ENCODE results near the gene TRAPPC10. TPM values are rescaled to one million over a fixed set of nuclear protein-coding genes. Genes with fewer than 3 reads are reported as not detected.

TRAPPC10 gene
- total RNA-seq, 2 donors from 2014 or later: 46.6 to 50.2 TPM

- Histone ChIP-seq H3K4me3 (no peak overlapping the region), H3K27ac (no peak overlapping the region), H3K4me1 (no peaks in the 10 kb centered on the region), H3K9me3 (no peaks in the 10 kb centered on the region), H3K27me3 (no peaks in the 10 kb centered on the region), H3K9ac (ENCODE audit: low read depth in 2 of 2, low read length in 2 of 2) (no peak overlapping the region), H3K36me3 (no peaks in the 10 kb centered on the region)
- no peak for DNase-seq
- intact Hi-C loops (cut with DNase I): no loop called here
- no peak for TF ChIP-seq CTCF (IDR thresholded peaks at IDR 0.05)
Measured at GRCh38 chr21:44079446-44079845, 67.3 kb downstream of the TRAPPC10 start.

GRCh38 chr21:44079846-44080245 lies 67.7 kb downstream of the TRAPPC10 start:
- intact Hi-C loops (cut with DNase I): no loop called here
- H3K36me3 ChIP-seq: no peaks in the 10 kb centered on the region
- no peak for DNase-seq
- TF ChIP-seq CTCF (IDR thresholded peaks at IDR 0.05): no peak
- H3K9me3 ChIP-seq: no peaks in the 10 kb centered on the region
- H3K4me1 ChIP-seq: no peaks in the 10 kb centered on the region
- no peak overlapping the region for H3K27ac ChIP-seq
- H3K9ac ChIP-seq (ENCODE audit: low read depth in 2 of 2, low read length in 2 of 2): no peak overlapping the region
- H3K27me3 ChIP-seq: no peaks in the 10 kb centered on the region
- H3K4me3 ChIP-seq: no peak overlapping the region

GRCh38 chr21:44082648-44083440 lies 70.7 kb downstream of the TRAPPC10 start:
- Histone ChIP-seq H3K4me3 (no peak overlapping the region), H3K9me3 (no peaks in the 10 kb centered on the region), H3K9ac (ENCODE audit: low read depth in 2 of 2, low read length in 2 of 2) (no peak overlapping the region), H3K36me3 (no peaks in the 10 kb centered on the region), H3K27ac (peak overlapping the region; percentile 58), H3K27me3 (no peaks in the 10 kb centered on the region), H3K4me1 (peaks cover 3% of the 10 kb centered on the region)
- no peak for TF ChIP-seq CTCF (IDR thresholded peaks at IDR 0.05)
- DNase-seq: no peak
- intact Hi-C loops (cut with DNase I): no loop called here

GRCh38 chr21:44083631-44084291 lies 71.7 kb downstream of the TRAPPC10 start:
- Histone ChIP-seq H3K27ac (peak overlapping the region; percentile 58), H3K4me3 (no peak overlapping the region), H3K9ac (ENCODE audit: low read depth in 2 of 2, low read length in 2 of 2) (no peak overlapping the region), H3K9me3 (no peaks in the 10 kb centered on the region), H3K4me1 (peaks cover 11% of the 10 kb centered on the region), H3K27me3 (no peaks in the 10 kb centered on the region), H3K36me3 (no peaks in the 10 kb centered on the region)
- intact Hi-C loops (cut with DNase I): no loop called here
- no peak for TF ChIP-seq CTCF (IDR thresholded peaks at IDR 0.05)
- DNase-seq: peak; percentile 20

GRCh38 chr21:44084496-44085241 lies 72.6 kb downstream of the TRAPPC10 start:
- DNase-seq: peak; percentile 15
- peaks cover 11% of the 10 kb centered on the region for H3K4me1 ChIP-seq
- H3K9ac ChIP-seq (ENCODE audit: low read depth in 2 of 2, low read length in 2 of 2): no peak overlapping the region
- no peak for TF ChIP-seq CTCF (IDR thresholded peaks at IDR 0.05)
- no peaks in the 10 kb centered on the region for H3K27me3 ChIP-seq
- no peak overlapping the region for H3K4me3 ChIP-seq
- H3K36me3 ChIP-seq: no peaks in the 10 kb centered on the region
- peak overlapping the region; percentile 58 for H3K27ac ChIP-seq
- intact Hi-C loops (cut with DNase I): no loop called here
- no peaks in the 10 kb centered on the region for H3K9me3 ChIP-seq
